EL (cell line): Measurements from ENCODE around the gene MAPK9.

ENCODE experiments used
- DNase-seq: peaks from one replicate; pipeline ENCODE4 v3.0.0-alpha.2; 2016

MAPK9 gene

DNA sequence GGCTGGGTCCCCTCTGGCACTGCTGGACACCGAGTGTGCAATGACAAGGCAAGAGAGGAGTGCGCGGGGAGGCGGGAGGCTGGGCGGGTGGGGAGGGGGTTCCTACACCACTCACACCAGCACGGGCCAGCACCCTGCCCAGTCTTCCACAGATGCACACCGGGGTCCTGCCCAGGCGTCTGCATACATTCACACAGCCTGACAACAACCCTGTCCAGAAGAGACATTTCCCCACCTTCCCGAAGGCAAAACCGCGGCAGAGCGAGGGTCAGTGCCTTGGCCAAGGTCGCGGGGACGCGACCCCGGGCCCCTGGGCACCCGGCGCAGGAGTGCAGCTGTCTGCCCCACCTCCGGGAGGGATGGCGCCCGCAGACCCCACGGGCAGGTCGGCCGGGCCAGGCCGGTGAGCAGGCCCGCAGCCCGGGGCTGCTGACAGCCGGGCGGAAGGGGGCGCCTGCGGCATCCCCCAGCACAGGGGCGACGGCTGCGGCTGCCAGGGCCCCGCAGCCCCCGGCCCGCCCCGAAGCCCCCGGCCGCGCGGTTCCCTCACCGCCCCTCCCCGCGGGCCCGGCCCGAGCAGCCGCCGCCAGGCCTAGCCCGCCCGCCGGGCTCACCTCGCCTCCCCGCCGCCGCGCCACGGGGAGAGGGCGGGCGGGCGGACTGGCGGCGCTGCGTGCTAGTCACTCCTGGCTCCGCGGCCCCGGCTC is 496 bp downstream of the MAPK9 start:
- DNase-seq = peak; percentile 25

DNA sequence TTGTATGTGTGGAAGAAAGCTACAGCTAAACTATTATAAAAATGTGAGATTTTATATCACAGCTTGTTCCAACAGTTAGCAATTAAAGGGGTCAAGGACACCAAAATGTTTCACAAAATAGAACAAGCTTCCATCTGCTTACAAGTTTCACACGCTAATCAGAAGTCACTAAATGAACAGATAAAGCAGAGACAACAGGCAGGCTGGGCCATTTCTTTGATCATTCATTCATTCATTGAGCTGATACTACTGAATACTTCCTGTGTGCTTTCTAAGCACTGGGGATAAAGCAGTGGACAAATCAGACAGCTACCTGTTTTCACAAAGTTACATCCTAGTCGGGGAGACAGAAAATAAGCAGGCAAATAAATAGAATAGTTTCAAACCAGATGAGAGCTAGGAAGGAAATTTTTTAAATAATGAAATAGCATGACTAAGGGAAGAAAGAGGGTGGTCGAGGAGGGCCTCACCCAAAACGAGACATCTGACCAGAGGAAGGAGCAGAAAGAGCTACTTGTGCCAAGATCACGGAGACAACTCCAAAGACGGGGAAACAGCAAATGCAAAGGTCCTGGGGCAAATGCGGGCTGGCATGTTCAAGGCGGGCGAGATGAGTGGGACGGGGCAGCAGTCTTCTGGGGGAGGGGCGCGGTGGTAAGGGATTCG is 1.2 kb downstream of the MAPK9 start:
- no peak for DNase-seq

- DNase-seq = no peak
Measured at GRCh38 chr5:180289966-180290365, 1.9 kb downstream of the MAPK9 start.

- DNase-seq = no peak
Measured at GRCh38 chr5:180289433-180289832, 2.5 kb downstream of the MAPK9 start.

DNA sequence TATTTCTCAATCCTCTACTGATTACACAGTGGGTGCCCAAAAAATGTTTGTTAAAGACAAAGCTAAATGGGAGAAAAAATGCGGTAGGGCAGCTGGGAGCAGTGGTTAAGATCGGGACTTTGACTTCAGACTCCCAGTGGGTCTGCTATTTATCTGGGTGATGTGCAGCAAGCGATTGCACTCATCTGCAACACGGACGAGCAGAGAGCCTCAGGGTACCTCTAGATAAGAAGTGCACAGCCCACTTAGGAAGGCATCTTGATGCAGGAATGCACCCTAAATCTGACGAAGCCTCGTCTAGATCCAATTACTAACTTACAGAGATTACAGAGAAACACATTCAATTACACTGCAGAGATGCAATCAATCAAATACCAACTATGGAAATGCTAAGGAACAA is 4.0 kb downstream of the MAPK9 start:
- DNase-seq = no peak

DNA sequence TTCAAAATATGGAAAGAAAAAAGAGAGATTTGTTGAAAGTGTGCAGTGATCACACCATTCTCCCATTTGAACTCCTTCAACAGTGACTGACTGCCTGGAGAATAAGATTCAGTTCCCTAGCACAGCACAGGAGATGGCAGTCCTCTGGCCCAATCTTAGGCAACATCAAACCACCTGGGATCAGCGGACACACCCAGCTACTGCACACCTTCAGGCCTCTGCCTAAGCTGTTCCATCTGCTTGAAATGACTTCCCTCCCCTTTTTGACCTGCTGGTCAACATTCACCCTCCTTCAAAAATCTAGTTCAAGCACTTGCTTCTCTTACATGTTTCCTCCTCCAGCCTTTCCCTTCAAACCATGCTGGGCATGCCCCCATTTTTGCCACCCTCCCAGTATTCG is 4.5 kb downstream of the MAPK9 start:
- no peak for DNase-seq

DNA sequence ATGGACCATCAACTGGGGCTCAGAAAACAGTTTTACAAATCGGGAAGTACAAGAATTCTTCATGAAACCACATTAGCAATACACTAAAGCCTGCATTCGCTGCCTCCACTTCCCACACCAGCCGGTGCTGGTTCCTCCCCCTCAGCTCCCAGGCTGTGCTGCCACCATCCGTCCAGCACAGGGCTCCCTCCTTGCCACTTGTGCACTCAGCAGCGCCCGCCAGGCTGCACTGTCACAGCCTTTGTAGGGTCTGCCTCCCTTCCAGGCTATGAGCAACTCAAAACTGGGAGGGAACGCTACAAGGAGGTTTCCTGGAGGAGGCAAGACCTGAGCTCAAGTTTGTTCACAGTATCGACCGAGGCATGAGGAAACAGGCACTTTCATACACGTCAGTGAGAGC is 7.7 kb downstream of the MAPK9 start:
- DNase-seq = no peak

GRCh38 chr5:180283026-180283615 is 8.8 kb downstream of the MAPK9 start:
- DNase-seq = no peak

DNA sequence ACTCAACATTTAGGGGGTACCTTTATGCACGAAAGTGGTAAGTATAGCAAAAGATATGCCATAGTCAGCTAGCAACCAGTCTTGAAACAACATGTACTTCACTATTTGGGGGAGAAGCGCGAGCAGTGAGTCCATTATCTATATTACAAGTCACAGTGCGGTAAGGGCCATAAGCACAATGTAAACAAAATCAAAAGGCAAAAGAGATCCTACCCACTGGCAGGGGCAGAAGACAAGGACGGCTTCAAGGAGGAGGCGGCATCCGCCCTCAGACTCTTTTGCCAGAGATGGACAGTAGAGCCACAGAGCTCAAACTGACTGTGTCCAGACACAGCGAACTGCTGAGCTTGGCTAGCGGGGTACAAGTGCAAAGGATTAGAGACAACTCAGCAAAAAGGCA is 9.6 kb downstream of the MAPK9 start:
- DNase-seq = no peak

DNA sequence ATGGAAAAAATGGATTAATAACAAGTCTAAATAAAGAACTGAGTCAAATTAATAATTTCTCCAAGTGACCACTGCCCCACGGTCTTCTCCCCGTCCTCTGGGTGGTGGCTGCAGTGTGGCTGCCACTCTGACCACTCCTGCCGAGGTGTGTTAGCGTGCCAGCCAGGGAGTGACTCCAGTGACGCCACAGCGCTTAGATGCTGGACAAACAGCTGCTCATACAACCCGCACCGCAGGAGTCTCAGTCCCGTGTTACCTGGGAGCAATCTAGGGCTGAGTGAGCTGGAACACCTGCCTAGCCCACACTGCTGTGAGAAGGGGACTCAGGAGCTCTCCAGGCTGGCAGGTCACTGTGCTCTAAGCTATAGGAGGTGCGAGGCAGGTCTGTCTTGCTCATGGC is 10.2 kb downstream of the MAPK9 start:
- no peak for DNase-seq

- no peak for DNase-seq
Measured at GRCh38 chr5:180274695-180275094, 17.2 kb downstream of the MAPK9 start.

DNA sequence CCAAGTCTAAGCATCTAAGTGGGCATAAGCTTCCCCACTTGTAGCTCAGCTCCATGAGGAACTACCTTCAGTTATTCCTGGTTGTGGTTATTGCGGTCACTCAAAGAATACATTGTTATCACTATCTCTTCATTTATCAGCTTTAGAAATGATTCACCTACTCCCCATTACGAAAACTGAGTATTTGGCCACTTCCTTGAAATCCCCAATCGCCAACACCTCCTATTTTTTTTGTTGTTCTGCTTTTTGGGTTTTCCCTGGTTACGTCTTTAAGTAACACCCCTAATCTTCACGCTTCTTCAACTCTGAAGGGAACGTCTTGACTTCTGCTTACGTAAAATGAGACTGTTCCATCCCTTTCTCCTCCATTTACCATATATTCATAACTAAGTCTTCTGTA is 20.7 kb downstream of the MAPK9 start:
- no peak for DNase-seq

DNA sequence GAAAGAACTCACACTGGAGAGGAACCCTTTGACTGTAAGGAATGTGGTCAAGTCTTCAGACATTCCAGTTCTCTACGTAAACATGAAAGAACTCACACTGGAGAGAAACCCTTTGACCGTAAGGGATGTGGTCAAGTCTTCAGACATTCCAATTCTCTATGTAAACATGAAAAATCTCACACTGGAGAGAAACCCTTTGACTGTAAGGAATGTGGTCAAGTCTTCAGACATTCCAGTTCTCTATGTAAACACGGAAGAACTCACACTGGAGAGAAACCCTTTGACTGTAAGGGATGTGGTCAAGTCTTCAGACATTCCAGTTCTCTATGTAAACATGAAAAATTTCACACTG is 32.6 kb downstream of the MAPK9 start:
- DNase-seq = no peak

DNA sequence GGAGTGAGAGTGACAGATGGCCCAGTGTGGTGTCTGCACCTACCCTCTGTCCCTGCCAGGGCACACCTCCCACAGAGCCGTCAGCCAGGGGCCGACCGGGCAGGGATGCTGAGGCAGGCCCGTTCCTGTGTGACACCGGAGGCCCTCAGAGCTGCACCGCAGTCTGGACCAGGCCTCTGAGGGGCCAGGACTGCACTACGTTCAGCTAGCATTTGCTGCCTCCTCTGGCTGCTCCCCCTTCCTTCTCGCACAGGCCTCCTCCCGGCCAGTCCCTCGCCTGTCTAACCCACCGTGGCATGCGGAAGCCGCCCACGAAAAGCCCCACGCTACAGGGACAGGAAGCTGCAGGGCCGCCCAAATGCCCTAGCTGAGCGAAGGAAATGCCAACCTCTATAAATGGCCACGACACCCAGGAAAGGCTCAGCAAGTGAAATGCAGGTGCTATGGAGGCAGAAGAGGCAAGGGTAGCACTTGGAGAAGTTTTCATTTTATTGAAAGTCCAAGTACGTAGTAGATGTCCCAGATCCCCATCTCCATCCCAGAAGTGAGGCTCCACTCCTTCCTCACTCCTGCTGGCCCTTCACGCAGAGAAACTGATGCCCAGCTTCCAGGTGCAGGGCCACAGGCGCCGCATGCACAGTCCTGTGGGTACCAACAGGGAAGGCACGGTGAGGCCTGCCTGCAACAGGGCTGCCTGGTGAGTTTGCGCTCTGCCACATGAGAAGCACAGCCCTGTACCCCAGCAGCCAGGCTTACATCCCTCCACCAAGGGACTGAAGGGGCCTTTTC is 38.7 kb downstream of the MAPK9 start:
- no peak for DNase-seq

GRCh38 chr5:180251887-180252286 is 40.0 kb downstream of the MAPK9 start:
- no peak for DNase-seq

DNA sequence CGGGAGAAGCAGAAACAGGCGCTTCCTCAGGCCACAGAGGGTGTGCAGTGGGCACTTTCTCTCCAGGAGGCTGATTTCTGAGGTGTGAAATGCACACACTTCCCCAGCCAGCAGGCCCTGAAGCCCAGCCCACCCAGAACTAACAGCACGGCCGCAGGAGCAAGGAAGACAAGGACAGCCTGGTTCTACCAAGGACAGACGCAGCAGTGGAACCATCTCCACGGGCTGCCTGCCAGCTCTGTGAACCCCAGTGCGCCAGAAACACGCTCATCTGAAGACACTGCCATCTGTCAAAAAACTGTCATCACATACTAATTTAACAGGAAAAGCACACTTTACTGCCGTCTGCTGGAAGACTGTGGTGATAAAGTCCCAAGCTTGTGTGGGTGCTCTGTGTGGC is 40.7 kb downstream of the MAPK9 start:
- no peak for DNase-seq

DNA sequence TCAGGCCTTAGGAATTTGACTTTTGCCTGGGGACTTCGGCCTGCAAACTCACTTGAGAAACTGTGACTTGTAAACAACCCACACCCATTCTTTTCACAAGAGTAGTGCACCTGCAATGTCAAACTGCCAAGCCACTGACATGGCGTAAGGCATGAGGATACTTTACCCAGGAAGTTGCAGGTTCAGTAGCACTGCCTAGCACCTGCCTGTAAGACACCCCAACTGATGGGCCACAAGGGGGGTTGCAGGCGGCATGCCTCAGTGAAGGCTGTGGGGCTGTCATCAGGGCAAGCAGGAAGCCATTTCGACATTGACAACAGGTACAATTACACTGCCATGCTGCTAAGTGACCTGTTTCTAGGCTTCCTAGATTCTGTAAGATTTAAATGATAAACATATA is 41.6 kb downstream of the MAPK9 start:
- no peak for DNase-seq

DNA sequence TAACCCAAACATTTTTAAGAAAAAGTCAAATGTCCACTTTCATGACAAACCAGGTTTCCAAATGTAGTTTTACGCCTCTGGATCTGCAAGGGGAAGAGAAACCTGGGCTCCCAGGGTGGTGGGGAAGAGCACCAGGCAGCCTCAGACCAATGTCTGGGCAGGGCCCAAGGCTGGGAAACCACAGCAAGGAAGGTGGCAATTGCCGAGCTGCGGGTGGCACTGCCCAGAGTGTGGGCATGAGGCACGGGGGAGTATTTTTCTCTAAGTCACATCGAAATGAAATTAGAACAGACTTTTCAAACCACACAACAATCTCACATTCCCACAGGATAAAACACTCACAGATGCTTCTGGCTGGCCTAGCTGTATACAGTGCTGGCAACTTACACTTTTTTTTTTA is 50.3 kb downstream of the MAPK9 start:
- DNase-seq = no peak

GRCh38 chr5:180238631-180239030 is 53.3 kb downstream of the MAPK9 start:
- no peak for DNase-seq

GRCh38 chr5:180235846-180236245 is 56.0 kb downstream of the MAPK9 start:
- no peak for DNase-seq

GRCh38 chr5:180235077-180235476 is 56.8 kb downstream of the MAPK9 start:
- no peak for DNase-seq

- no peak for DNase-seq
Measured at GRCh38 chr5:180234271-180234670, 57.6 kb downstream of the MAPK9 start.

- DNase-seq = no peak
Measured at GRCh38 chr5:180233729-180234128, 58.2 kb downstream of the MAPK9 start.

DNA sequence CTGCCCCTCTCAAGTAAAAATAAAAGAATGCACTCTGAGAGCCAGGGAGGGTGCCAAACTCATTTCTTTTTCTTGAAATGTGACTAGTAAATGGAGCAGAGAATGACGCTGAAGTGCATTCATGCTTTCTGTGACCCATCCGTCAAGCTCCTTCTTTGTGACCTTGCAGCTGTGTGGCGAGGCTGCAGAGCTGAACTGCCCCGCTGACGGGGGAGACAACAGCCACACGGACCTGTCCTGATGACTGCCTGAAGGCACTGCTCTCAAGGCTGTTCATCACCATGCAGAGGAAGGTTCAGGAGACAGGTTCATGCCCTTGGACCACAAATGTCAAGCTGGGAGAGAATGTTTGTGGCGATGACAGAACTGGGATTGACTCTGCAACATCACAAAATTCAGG is 61.9 kb downstream of the MAPK9 start:
- no peak for DNase-seq
